CMK (cell line): Measurements from ENCODE around the gene SEC24C.
A peak's percentile ranks its signal among the peaks of the same experiment; 100 is the strongest.
"Not testable (repeated sequence)": the region's sequence is repeated elsewhere in the genome, so short reads cannot be mapped to it uniquely, and the experiment has no call there.

ENCODE experiments used
- DNase-seq: peaks from one replicate; pipeline ENCODE4 v3.0.0-alpha.2; 2010; ENCODE audit warnings: low read depth

SEC24C gene

GRCh38 chr10:73796035-73796434, 51.9 kb downstream of the SEC24C start:
- DNase-seq = not testable (repeated sequence)

GRCh38 chr10:73796766-73797165, 52.6 kb downstream of the SEC24C start:
- no peak for DNase-seq

DNA sequence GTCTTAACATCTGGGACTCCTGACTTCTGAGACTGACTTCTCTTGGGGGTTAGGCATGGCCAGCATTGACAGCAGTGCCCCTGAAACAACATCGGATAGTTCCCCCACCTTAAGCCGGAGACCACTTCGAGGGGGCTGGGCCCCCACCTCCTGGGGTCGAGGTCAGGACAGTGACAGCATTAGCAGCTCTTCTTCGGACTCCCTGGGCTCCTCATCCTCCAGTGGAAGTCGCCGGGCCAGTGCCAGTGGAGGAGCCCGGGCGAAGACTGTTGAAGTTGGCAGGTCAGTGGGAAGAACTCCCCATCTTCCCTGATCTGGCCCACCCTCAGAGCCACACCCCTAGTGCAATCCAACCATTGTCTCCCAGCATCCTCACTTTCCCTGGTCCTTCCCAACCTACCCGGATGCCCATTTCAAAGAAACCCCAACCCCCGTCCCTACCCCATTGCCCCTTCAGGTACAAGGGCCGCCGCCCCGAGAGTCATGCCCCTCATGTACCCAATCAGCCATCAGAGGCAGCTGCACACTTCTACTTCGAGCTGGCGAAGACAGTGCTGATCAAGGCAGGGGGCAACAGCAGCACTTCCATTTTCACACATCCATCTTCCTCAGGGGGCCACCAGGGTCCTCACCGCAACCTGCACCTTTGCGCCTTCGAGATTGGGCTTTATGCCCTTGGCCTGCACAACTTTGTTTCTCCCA, 53.3 kb downstream of the SEC24C start:
- DNase-seq = no peak

- no peak for DNase-seq
These were observed 53.9 kb downstream of the SEC24C start for GRCh38 chr10:73798087-73798486.

GRCh38 chr10:73798927-73799560, 54.9 kb downstream of the SEC24C start:
- DNase-seq = no peak

GRCh38 chr10:73799899-73800559, 55.9 kb downstream of the SEC24C start:
- DNase-seq = no peak

- no peak for DNase-seq
These were observed 56.5 kb downstream of the SEC24C start for GRCh38 chr10:73800560-73801252.

DNA sequence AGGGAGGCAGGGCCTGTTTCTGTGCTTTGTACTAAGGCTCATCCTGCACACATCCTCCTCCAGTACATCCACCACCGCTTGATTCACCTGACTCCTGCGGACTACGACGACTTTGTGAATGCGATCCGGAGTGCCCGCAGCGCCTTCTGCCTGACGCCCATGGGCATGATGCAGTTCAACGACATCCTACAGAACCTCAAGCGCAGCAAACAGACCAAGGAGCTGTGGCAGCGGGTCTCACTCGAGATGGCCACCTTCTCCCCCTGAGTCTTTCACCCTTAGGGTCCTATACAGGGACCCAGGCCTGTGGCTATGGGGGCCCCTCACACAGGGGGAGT, 57.0 kb downstream of the SEC24C start:
- no peak for DNase-seq

- no peak for DNase-seq
These were observed 58.3 kb downstream of the SEC24C start for GRCh38 chr10:73802276-73802991.

GRCh38 chr10:73803680-73804286, 59.6 kb downstream of the SEC24C start:
- DNase-seq = no peak

GRCh38 chr10:73806176-73806950, 62.2 kb downstream of the SEC24C start:
- no peak for DNase-seq

DNA sequence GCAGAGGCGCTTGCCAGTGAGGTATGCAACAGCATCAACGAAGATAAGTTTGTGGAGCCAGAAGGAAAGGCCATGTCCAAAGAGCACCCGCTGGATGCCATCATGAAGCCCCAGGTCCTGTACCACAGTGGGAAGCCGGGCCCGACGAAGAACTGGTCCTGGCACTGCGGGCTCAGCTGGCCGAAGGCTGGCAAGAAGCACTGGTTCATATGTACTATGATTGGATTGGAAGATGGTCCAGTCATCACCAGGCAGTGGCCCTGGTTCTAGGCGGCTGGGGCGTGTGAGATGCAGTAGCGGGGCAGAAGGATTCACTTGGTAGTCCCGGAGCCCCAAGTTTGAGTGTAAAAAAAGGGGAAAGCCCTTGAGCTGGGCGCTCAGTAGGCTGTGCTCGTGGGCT, 63.3 kb downstream of the SEC24C start:
- DNase-seq = no peak

DNA sequence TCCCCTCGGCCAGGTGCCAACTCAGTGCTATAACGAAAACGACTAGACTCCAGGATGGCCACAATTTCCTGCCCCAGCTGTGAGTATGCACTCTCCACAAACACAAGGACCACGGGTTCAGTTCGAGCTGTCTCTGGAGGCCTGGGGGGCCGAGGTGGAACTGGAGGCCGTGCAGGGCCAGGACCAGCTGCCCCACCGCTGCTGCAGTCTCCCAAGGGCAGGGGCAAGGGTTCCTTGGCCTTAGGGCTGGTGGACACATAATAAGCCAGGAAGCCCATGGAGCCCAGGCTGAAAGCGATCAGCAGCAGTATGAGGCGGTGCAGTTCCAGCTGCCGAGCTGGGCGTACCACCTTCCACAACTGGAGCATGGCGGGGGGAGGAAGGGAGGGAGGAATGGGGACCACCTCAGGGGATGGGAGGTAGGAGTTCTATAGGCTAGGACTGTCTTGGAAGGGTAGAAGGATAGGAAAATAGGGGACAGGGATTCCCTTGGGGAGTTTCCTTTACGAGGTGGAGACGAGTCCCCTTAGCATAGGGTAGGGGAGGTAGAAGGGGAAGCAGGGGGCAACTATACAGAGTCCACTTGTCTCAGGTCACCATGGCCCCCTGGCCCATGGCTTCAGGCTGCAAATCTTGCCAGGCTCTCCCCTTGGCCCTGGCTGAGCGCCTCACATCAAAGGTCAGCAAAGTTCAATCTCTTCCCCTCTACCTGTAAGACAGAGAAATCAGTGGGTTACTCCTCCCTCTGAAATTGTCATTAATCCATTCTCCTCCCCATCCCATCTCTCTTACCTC, 64.0 kb downstream of the SEC24C start:
- DNase-seq = no peak

- DNase-seq = no peak
These were observed 65.1 kb downstream of the SEC24C start for GRCh38 chr10:73809061-73809818.

- no peak for DNase-seq
These were observed 66.2 kb downstream of the SEC24C start for GRCh38 chr10:73810358-73810734.

DNA sequence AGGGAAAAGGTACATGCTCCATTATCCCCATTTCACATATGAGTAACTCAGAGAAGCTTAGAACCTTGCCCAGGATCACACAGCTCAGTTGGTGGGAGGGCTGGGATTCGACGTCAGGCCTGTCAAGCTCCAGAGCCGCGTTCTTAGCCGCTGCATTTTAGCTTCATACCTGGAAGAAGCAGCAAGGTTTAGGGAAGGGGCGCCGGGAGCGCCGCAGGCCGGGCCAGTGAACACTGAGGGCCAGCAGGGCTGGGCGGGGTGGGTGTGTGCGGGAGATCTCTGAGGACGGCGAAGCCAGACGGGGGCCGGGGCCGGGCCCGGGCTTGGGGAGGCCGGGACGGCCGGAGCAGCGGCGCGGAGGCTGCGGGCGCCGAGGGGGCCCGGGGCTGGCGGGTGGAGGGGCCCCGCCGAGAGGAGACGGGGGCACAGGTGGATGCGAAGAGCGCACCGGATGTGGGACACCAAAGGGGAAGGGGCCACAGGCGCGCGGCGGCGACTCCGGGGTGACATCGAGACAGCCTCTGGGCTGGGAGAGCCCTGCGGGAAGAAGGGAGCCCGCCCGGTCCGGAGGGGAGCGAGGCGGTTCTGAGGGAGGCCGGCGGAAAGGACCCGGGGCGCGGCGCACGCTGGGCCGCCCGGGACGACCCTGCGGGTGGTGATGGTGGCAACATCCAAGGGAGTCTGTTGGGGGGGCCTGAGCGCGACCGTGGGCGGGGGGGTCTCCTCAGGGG, 66.7 kb downstream of the SEC24C start:
- peak; percentile 46 for DNase-seq

GRCh38 chr10:73812657-73813056, 68.5 kb downstream of the SEC24C start:
- DNase-seq = no peak

DNA sequence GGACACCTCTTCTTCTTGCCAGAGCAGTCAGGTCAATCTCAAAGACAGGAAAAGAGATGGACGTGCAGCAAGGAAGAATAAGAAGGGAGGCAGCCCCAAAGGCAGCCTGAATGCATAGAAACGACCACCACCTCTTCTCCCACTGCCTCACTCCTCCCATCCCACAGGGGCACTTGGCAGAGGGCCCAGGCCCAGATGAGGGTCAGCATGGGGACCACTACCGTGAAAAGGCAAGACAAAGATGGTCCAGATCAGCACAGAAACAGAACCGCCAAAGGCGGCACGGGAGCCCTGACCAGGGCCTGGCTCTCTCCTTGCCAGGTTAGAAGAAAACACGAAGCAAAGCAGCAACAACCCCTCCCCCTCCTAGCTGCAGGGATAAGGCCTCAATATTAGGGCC, 69.2 kb downstream of the SEC24C start:
- DNase-seq = no peak
